Neural cell (in vitro differentiated cells): Measurements from ENCODE around the gene ITGB2. TPM values are rescaled to one million over a fixed set of nuclear protein-coding genes. Genes with fewer than 3 reads are reported as not detected.

Source experiments
- H2AFZ ChIP-seq: fragments of 200-600, 300-800 bp; sonication (generic), shearing (Covaris generic); 2 replicates; pipeline ENCODE4 v1.6.0; 2014; ENCODE audit warnings: low read depth, mild to moderate bottlenecking, antibody characterized with exemption, low read length, moderate library complexity
- H3F3A ChIP-seq: fragments of 200-600 bp; shearing (Covaris generic); 2 replicates; pipeline ENCODE4 v1.6.1; 2016; ENCODE audit warnings: mild to moderate bottlenecking, moderate library complexity, mixed read lengths, antibody characterized with exemption, low read length; ENCODE audit not compliant: insufficient read depth, poor library complexity, severe bottlenecking
- H3K27ac ChIP-seq: fragments of 200-600, 300-800 bp; sonication (generic), shearing (Covaris generic); 2 replicates; pipeline ENCODE4 v1.5.1; 2014; ENCODE audit warnings: mild to moderate bottlenecking, low read length, moderate library complexity
- H3K27me3 ChIP-seq: fragments of 300-800, 200-600 bp; sonication (generic), shearing (Covaris generic); 2 replicates; pipeline ENCODE4 v1.6.0; 2014; ENCODE audit warnings: mild to moderate bottlenecking, low read depth, low read length, moderate library complexity; ENCODE audit not compliant: insufficient read depth
- H3K36me3 ChIP-seq: fragments of 300-800, 200-600 bp; sonication (generic), shearing (Covaris generic); 2 replicates; pipeline ENCODE4 v1.5.1; 2014; ENCODE audit warnings: mild to moderate bottlenecking, antibody characterized with exemption, low read length, moderate library complexity; ENCODE audit not compliant: insufficient read depth
- H3K4me2 ChIP-seq: fragments of 300-800, 200-600 bp; sonication (generic), shearing (Covaris generic); 2 replicates; pipeline ENCODE4 v1.6.0; 2014; ENCODE audit warnings: mild to moderate bottlenecking, low read length
- H3K4me3 ChIP-seq: fragments of 300-800, 200-600 bp; sonication (generic), shearing (Covaris generic); 2 replicates; pipeline ENCODE4 v1.5.1; 2014; ENCODE audit warnings: mild to moderate bottlenecking, low read length, moderate library complexity
- H3K79me2 ChIP-seq: fragments of 200-600 bp; shearing (Covaris generic); replicated peaks from 2 replicates; pipeline ENCODE4 v1.6.0; 2014; ENCODE audit warnings: mild to moderate bottlenecking, low read length, moderate library complexity; ENCODE audit not compliant: insufficient read depth
- H3K9ac ChIP-seq: fragments of 300-800, 200-600 bp; sonication (generic), shearing (Covaris generic); 2 replicates; pipeline ENCODE4 v1.6.1; 2016; ENCODE audit warnings: mild to moderate bottlenecking, low read length, mixed read lengths
- H3K9me2 ChIP-seq: fragments of 200-600 bp; shearing (Covaris generic); 2 replicates; pipeline ENCODE4 v1.6.1; 2016; ENCODE audit warnings: mild to moderate bottlenecking, low read length, mixed read lengths; ENCODE audit not compliant: insufficient read depth
- H3K9me3 ChIP-seq: fragments of 200-600, 300-800 bp; sonication (generic), shearing (Covaris generic); 2 replicates; pipeline ENCODE4 v1.6.1; 2016; ENCODE audit warnings: mild to moderate bottlenecking, mixed run types, low read length, moderate library complexity, mixed read lengths
- H4K20me1 ChIP-seq: fragments of 200-600 bp; shearing (Covaris generic); 2 replicates; pipeline ENCODE4 v1.6.1; 2016; ENCODE audit warnings: mild to moderate bottlenecking, mixed run types; ENCODE audit not compliant: insufficient read depth
- EP300 ChIP-seq: fragments of 450-650 bp; conservative IDR thresholded peaks from 2 replicates; pipeline ENCODE4 v1.6.1; 2014; ENCODE audit warnings: antibody characterized with exemption, mild to moderate bottlenecking, moderate library complexity; ENCODE audit not compliant: poor library complexity, severe bottlenecking
- EZH2 ChIP-seq: fragments of 200-600, 300-800 bp; shearing (Covaris generic), sonication (generic); IDR thresholded peaks from 2 replicates; pipeline ENCODE4 v1.6.1; 2014; ENCODE audit warnings: antibody characterized with exemption, low read length, borderline replicate concordance, mild to moderate bottlenecking; ENCODE audit not compliant: insufficient read depth, poor library complexity, severe bottlenecking
- MXI1 ChIP-seq: fragments of 450-650 bp; conservative IDR thresholded peaks from 2 replicates; pipeline ENCODE4 v1.6.1; 2014; ENCODE audit warnings: antibody characterized with exemption, mild to moderate bottlenecking; ENCODE audit not compliant: poor library complexity, severe bottlenecking
- POLR2AphosphoS5 ChIP-seq: IDR thresholded peaks from 2 replicates; pipeline ENCODE4 v1.6.1; 2012
- RAD21 ChIP-seq: fragments of 450-650 bp; conservative IDR thresholded peaks from 2 replicates; pipeline ENCODE4 v1.6.1; 2014; ENCODE audit warnings: antibody characterized with exemption, mild to moderate bottlenecking, moderate library complexity
- SMC3 ChIP-seq: fragments of 450-650 bp; conservative IDR thresholded peaks from 2 replicates; pipeline ENCODE4 v1.6.1; 2014; ENCODE audit warnings: antibody characterized with exemption, mild to moderate bottlenecking, moderate library complexity; ENCODE audit not compliant: poor library complexity
- TAF1 ChIP-seq: IDR thresholded peaks from 2 replicates; pipeline ENCODE4 v1.6.1; 2012; ENCODE audit warnings: low read depth
- polyA plus RNA-seq: library from polyadenylated mRNA; depleted of rRNA; stranded (reverse); fragments of >200 nt; gene quantifications from 2 replicates; pipeline ENCODE4 v1.2.3, GENCODE V29; 2014
- TF ChIP-seq, protein P1 (sequence below): fragments of 450-650 bp; IDR thresholded peaks from 2 replicates; pipeline ENCODE4 v1.5.1; 2014; ENCODE audit warnings: antibody characterized with exemption, mild to moderate bottlenecking, moderate library complexity; ENCODE audit not compliant: poor library complexity, severe bottlenecking
- TF ChIP-seq, protein P2 (sequence below): IDR thresholded peaks from 2 replicates; pipeline ENCODE4 v1.6.1; 2012; ENCODE audit warnings: borderline replicate concordance

Gene ITGB2
- polyA plus RNA-seq, 1 donor from 2014 or later = not detected

DNA sequence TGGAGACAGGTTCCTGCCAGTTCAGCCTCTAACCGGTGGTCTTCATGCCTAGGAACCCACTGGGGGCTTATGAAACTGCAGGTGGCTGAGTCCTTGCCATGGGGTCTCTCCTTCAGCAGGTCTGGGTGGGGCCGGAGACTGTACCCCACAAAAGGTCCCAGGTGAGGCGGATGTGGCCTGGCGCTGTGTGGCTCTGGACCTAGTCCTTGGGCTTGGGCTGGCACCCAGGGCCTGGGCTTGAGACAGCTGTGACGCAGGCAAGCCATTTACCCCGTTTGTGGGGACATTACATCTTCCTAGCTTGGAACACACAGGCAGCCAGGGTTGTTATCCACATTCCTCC is 13.2 kb upstream of the ITGB2 start:
- Histone ChIP-seq H2AFZ (no peak overlapping the region), H3K9me2 (no peaks in the 10 kb centered on the region), H3K4me3 (no peak overlapping the region), H4K20me1 (no peaks in the 10 kb centered on the region), H3K27ac (no peak overlapping the region), H3K9me3 (no peaks in the 10 kb centered on the region), H3K36me3 (no peaks in the 10 kb centered on the region), H3K9ac (no peak overlapping the region), H3F3A (no peaks in the 10 kb centered on the region), H3K79me2 (no peaks in the 10 kb centered on the region), H3K27me3 (peaks cover 57% of the 10 kb centered on the region), H3K4me2 (no peak overlapping the region)
- TF ChIP-seq RAD21 (no peak), TAF1 (no peak), MXI1 (no peak), EP300 (no peak), POLR2AphosphoS5 (no peak), EZH2 (no peak), SMC3 (no peak)
- TF ChIP-seq, protein P1, sequence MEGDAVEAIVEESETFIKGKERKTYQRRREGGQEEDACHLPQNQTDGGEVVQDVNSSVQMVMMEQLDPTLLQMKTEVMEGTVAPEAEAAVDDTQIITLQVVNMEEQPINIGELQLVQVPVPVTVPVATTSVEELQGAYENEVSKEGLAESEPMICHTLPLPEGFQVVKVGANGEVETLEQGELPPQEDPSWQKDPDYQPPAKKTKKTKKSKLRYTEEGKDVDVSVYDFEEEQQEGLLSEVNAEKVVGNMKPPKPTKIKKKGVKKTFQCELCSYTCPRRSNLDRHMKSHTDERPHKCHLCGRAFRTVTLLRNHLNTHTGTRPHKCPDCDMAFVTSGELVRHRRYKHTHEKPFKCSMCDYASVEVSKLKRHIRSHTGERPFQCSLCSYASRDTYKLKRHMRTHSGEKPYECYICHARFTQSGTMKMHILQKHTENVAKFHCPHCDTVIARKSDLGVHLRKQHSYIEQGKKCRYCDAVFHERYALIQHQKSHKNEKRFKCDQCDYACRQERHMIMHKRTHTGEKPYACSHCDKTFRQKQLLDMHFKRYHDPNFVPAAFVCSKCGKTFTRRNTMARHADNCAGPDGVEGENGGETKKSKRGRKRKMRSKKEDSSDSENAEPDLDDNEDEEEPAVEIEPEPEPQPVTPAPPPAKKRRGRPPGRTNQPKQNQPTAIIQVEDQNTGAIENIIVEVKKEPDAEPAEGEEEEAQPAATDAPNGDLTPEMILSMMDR = no peak
- TF ChIP-seq, protein P2, sequence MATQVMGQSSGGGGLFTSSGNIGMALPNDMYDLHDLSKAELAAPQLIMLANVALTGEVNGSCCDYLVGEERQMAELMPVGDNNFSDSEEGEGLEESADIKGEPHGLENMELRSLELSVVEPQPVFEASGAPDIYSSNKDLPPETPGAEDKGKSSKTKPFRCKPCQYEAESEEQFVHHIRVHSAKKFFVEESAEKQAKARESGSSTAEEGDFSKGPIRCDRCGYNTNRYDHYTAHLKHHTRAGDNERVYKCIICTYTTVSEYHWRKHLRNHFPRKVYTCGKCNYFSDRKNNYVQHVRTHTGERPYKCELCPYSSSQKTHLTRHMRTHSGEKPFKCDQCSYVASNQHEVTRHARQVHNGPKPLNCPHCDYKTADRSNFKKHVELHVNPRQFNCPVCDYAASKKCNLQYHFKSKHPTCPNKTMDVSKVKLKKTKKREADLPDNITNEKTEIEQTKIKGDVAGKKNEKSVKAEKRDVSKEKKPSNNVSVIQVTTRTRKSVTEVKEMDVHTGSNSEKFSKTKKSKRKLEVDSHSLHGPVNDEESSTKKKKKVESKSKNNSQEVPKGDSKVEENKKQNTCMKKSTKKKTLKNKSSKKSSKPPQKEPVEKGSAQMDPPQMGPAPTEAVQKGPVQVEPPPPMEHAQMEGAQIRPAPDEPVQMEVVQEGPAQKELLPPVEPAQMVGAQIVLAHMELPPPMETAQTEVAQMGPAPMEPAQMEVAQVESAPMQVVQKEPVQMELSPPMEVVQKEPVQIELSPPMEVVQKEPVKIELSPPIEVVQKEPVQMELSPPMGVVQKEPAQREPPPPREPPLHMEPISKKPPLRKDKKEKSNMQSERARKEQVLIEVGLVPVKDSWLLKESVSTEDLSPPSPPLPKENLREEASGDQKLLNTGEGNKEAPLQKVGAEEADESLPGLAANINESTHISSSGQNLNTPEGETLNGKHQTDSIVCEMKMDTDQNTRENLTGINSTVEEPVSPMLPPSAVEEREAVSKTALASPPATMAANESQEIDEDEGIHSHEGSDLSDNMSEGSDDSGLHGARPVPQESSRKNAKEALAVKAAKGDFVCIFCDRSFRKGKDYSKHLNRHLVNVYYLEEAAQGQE = no peak

DNA sequence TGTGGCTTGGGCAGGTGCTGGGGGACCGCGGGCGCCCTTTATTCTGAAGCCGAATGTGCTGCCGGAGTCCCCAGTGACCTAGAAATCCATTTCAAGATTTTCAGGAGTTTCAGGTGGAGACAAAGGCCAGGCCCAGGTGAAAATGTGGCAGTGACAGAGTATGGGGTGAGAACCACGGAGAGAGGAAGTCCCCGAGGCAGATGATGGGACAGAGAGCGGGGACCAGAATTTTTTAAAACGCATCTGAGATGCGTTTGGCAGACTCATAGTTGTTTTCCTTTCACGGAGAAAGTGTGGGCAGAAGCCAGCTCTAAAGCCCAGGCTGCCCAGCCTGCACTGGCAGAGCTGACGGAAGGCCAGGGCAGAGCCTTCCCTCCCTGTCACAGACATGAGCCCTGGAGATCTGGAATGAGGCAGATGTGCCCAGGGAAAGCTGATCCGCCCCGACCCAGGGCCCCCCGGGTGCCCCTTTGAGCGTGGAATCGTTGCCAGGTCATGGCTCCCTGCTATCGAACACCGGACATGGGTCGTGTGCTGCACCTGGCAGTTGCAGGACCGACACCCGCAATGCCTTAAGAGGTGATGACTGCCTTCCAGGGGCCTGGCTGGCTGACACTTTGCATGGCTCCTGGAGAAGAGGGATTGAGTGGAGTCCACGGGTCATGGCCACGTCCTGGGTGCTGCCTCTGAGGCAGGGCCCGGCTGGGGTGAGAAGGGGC is 12.7 kb upstream of the ITGB2 start:
- H3K4me2 ChIP-seq = no peak overlapping the region
- TF ChIP-seq EZH2 (no peak), MXI1 (no peak), TAF1 (no peak), RAD21 (no peak), POLR2AphosphoS5 (no peak)
- TF ChIP-seq, protein P1 = no peak
- TF ChIP-seq, protein P2 = no peak

More for the DNA sequence above, 12.7 kb upstream of the ITGB2 start:
- Histone ChIP-seq H3F3A (no peaks in the 10 kb centered on the region), H3K9me2 (no peaks in the 10 kb centered on the region), H3K27ac (no peak overlapping the region), H3K27me3 (peaks cover 60% of the 10 kb centered on the region), H3K9me3 (no peaks in the 10 kb centered on the region), H3K9ac (no peak overlapping the region), H2AFZ (no peak overlapping the region), H3K4me3 (no peak overlapping the region), H3K79me2 (no peaks in the 10 kb centered on the region), H3K36me3 (no peaks in the 10 kb centered on the region), H4K20me1 (no peaks in the 10 kb centered on the region)
